Hepatocyte (in vitro differentiated cells): ENCODE results near the gene ITGA11.

Experiments used
- CTCF ChIP-seq: fragments of 200-600 bp; sonication (generic); IDR thresholded peaks from 2 replicates; pipeline ENCODE4 v1.5.1; 2016; ENCODE audit warnings: antibody characterized with exemption, mild to moderate bottlenecking; ENCODE audit not compliant: poor library complexity
- EZH2 ChIP-seq: fragments of 200-600 bp; sonication (generic); IDR thresholded peaks from 2 replicates; pipeline ENCODE4 v1.6.1; 2016; ENCODE audit warnings: antibody characterized with exemption, mild to moderate bottlenecking, borderline replicate concordance
- EZH2phosphoT487 ChIP-seq: fragments of 200-600 bp; sonication (generic); IDR thresholded peaks from one replicate; pipeline ENCODE4 v1.6.1; 2018; ENCODE audit warnings: antibody characterized with exemption, mild to moderate bottlenecking, low read depth, moderate library complexity; ENCODE audit not compliant: unreplicated experiment, severe bottlenecking

GRCh38 chr15:68277603-68278344 lies 154.2 kb downstream of the ITGA11 start, which contains the start of gene FEM1B:
- TF ChIP-seq CTCF (no peak), EZH2 (no peak), EZH2phosphoT487 (no peak)
